GM21825 (cell line): ENCODE data around the gene R3HDM4.

Experiments used
- ATAC-seq: cut with Tn5 transposase; IDR thresholded peaks from one replicate; pipeline ENCODE4 v1.9.1; 2021; ENCODE audit warnings: mild to moderate bottlenecking, moderate library complexity; ENCODE audit not compliant: unreplicated experiment

R3HDM4 gene

GRCh38 chr19:932648-933552, 19.9 kb upstream of the R3HDM4 start:
- ATAC-seq, result no peak

- no peak for ATAC-seq
Measured at GRCh38 chr19:931860-932647, 19.0 kb upstream of the R3HDM4 start.

GRCh38 chr19:929891-930258, 16.9 kb upstream of the R3HDM4 start:
- ATAC-seq, result no peak

- ATAC-seq, result no peak
Measured at GRCh38 chr19:929203-929890, 16.3 kb upstream of the R3HDM4 start.

- no peak for ATAC-seq
Measured at GRCh38 chr19:928471-929202, 15.6 kb upstream of the R3HDM4 start.

GRCh38 chr19:927780-928401, 14.9 kb upstream of the R3HDM4 start:
- no peak for ATAC-seq

- no peak for ATAC-seq
Measured at GRCh38 chr19:927351-927779, 14.3 kb upstream of the R3HDM4 start.

GRCh38 chr19:926589-927350, 13.8 kb upstream of the R3HDM4 start:
- ATAC-seq, result no peak

GRCh38 chr19:926323-926588, 13.2 kb upstream of the R3HDM4 start:
- no peak for ATAC-seq

- ATAC-seq, result peak; percentile 43
Measured at GRCh38 chr19:925526-926322, 12.7 kb upstream of the R3HDM4 start, which contains the start of gene ARID3A. Gene ARID3A, plus strand, starts transcription at chr19:926035. Its CDS starts 3,494 bp downstream, at chr19:929529.

- ATAC-seq, result peak; percentile 37
Measured at GRCh38 chr19:925087-925525, 12.1 kb upstream of the R3HDM4 start.

- no peak for ATAC-seq
Measured at GRCh38 chr19:924553-925086, 11.6 kb upstream of the R3HDM4 start.

GRCh38 chr19:920051-920864, 7.2 kb upstream of the R3HDM4 start:
- no peak for ATAC-seq

- no peak for ATAC-seq
Measured at GRCh38 chr19:919199-920050, 6.4 kb upstream of the R3HDM4 start.

- ATAC-seq, result no peak
Measured at GRCh38 chr19:918481-919198, 5.6 kb upstream of the R3HDM4 start.

- ATAC-seq, result no peak
Measured at GRCh38 chr19:918152-918437, 5.1 kb upstream of the R3HDM4 start.
